GM23248 (cell line): ENCODE results near the gene ARHGAP10. TPM values are rescaled to one million over a fixed set of nuclear protein-coding genes. Genes with fewer than 3 reads are reported as not detected.

Source experiments
- DNase-seq: peaks from one replicate; pipeline ENCODE4 v3.0.0-alpha.2; 2015
- H2AFZ ChIP-seq: fragments of 200-600 bp; sonication (generic); 2 replicates; pipeline ENCODE4 v1.6.1; 2016; ENCODE audit warnings: antibody characterized with exemption
- H3F3A ChIP-seq: fragments of 200-600 bp; sonication (generic); 2 replicates; pipeline ENCODE4 v1.6.1; 2016; ENCODE audit warnings: mild to moderate bottlenecking, antibody characterized with exemption, mixed run types; ENCODE audit not compliant: insufficient read depth
- H3K27ac ChIP-seq: fragments of 200-600 bp; sonication (generic); 2 replicates; pipeline ENCODE4 v1.5.1; 2016; ENCODE audit warnings: mild to moderate bottlenecking
- H3K27me3 ChIP-seq: fragments of 200-600 bp; sonication (generic); replicated peaks from 2 replicates; pipeline ENCODE4 v1.6.1; 2016; ENCODE audit warnings: mild to moderate bottlenecking; ENCODE audit not compliant: insufficient read depth
- H3K36me3 ChIP-seq: fragments of 200-600 bp; sonication (generic); 2 replicates; pipeline ENCODE4 v1.6.1; 2016; ENCODE audit warnings: low read depth, mild to moderate bottlenecking
- H3K4me1 ChIP-seq: fragments of 200-600 bp; sonication (generic); 2 replicates; pipeline ENCODE4 v1.6.1; 2016; ENCODE audit warnings: mild to moderate bottlenecking; ENCODE audit not compliant: insufficient read depth
- H3K4me2 ChIP-seq: fragments of 200-600 bp; sonication (generic); one replicate; pipeline ENCODE4 v1.6.1; 2016; ENCODE audit warnings: mild to moderate bottlenecking; ENCODE audit not compliant: unreplicated experiment
- H3K4me3 ChIP-seq: fragments of 200-600 bp; sonication (generic); 2 replicates; pipeline ENCODE4 v1.5.1; 2016; ENCODE audit warnings: mild to moderate bottlenecking
- H3K79me2 ChIP-seq: fragments of 200-600 bp; sonication (generic); 2 replicates; pipeline ENCODE4 v1.6.1; 2016; ENCODE audit warnings: mild to moderate bottlenecking; ENCODE audit not compliant: insufficient read depth
- H3K9ac ChIP-seq: fragments of 200-600 bp; sonication (generic); 2 replicates; pipeline ENCODE4 v1.6.1; 2016; ENCODE audit warnings: mild to moderate bottlenecking
- H3K9me2 ChIP-seq: fragments of 200-600 bp; sonication (generic); 2 replicates; pipeline ENCODE4 v1.6.1; 2016; ENCODE audit warnings: mixed run types, mild to moderate bottlenecking, moderate library complexity; ENCODE audit not compliant: insufficient read depth
- H3K9me3 ChIP-seq: fragments of 200-600 bp; sonication (generic); one replicate; pipeline ENCODE4 v1.6.1; 2017; ENCODE audit warnings: low read depth
- H4K20me1 ChIP-seq: fragments of 200-600 bp; sonication (generic); 2 replicates; pipeline ENCODE4 v1.6.0; 2016; ENCODE audit not compliant: insufficient read depth
- EZH2 ChIP-seq: fragments of 200-600 bp; sonication (generic); IDR thresholded peaks from 2 replicates; pipeline ENCODE4 v1.6.1; 2018; ENCODE audit warnings: antibody characterized with exemption, mild to moderate bottlenecking; ENCODE audit not compliant: insufficient read depth, poor library complexity, severe bottlenecking
- EZH2phosphoT487 ChIP-seq: fragments of 200-600 bp; sonication (generic); IDR thresholded peaks from 2 replicates; pipeline ENCODE4 v1.6.1; 2018; ENCODE audit warnings: antibody characterized with exemption, moderate library complexity, mild to moderate bottlenecking, low read depth; ENCODE audit not compliant: insufficient read depth
- WGBS, 2 experiments: methylation state at CpG; one replicate each; pipeline ENCODE4 v1.1.6; 2015 to 2017; ENCODE audit warnings: low lambda C conversion rate in 2 of 2, low coverage in 1 of 2; ENCODE audit errors: missing lambda C conversion rate in 2 of 2; 5-methylcytosine and 5-hydroxymethylcytosine counted together
- in situ Hi-C: fragments of 300-500 bp; cut with MboI; formaldehyde crosslinking; loops from 2 replicates; pipeline ENCODE4 v1.15.0; 2020
- polyA plus RNA-seq: library from polyadenylated mRNA; unstranded; fragments of >200 nt; fragmentation: Nextera tagmentation; extraction: Ambion mirVana; gene quantifications from 2 replicates; pipeline ENCODE4 v1.2.1, GENCODE V29; 2016
- total RNA-seq: library from RNA; depleted of rRNA; stranded (reverse); fragments of >200 nt; shearing (Covaris generic); gene quantifications from 2 replicates; pipeline ENCODE4 v1.2.3, GENCODE V29; 2014

ARHGAP10 gene
- total and polyA plus RNA-seq, 2 experiments from 2014 or later, result 19.5 to 24.8 TPM

DNA sequence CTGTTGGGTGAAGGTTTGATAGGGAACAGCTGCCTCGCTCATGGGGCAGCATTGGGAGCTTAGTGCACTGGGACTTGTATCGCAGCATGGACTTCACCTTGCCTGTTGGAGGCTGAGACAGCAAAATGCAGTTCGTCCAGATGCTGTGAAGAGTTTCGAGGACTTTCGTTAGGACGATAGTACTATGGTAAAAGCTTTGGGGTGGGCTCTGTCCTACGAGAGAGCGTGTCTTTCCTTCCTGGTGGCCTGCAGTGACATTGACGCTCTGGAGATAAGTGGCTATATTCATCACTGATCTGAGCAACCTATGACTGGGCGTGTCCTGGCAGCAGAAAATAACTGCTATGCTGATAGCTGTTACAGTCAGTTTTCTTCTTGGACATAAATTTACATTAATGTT, 44.8 kb downstream of the ARHGAP10 start:
- Histone ChIP-seq H4K20me1 (peaks cover 7% of the 10 kb centered on the region; the same call in 1 of the 2 replicates), H3K27ac (no peak overlapping the region), H3K27me3 (no peaks in the 10 kb centered on the region), H3K4me2 (no peak overlapping the region), H3K79me2 (peaks cover 86% of the 10 kb centered on the region), H3F3A (peaks cover 37% of the 10 kb centered on the region), H3K4me3 (no peak overlapping the region), H3K9ac (no peak overlapping the region), H3K9me3 (no peaks in the 10 kb centered on the region), H3K36me3 (no peaks in the 10 kb centered on the region), H3K9me2 (no peaks in the 10 kb centered on the region), H3K4me1 (peaks cover 33% of the 10 kb centered on the region), H2AFZ (no peak overlapping the region)
- in situ Hi-C loops, result no loop called here
- no peak for TF ChIP-seq EZH2phosphoT487
- DNase-seq, result no peak
- 97 to 99% methylated on average over 10 of the region's 10 CpGs for WGBS, 2 experiments

DNA sequence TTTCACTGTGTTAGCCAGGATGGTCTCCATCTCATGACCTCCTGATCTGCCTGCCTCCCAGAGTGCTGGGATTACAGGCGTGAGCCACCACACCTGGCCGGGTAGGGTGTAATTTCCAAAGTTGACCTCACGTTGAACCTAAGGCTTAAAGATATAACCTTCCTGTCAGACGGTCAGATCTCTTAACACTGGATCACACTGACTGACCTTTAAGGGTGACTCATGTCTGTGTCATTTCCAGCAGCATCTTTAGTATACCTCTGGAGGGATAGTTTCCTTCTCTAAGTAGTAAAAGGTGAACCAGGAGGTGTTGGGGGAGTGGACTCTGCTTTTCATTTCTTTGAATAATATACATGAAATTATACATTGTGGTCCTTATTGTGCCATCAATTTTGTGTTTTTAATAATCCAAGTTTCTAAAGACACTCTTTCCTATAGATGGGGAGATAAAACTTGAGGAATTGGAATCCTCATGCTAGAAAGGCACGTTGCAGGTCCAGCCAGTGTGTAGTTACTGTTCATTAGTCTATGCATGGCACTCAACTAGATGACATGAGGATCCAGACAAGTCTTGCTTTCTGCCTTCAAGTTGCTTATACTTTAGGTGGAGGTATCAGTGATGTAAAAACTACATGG, 45.7 kb downstream of the ARHGAP10 start:
- peaks cover 90% of the 10 kb centered on the region for H3K79me2 ChIP-seq
- in situ Hi-C loops, result no loop called here
- H3F3A ChIP-seq, result peaks cover 37% of the 10 kb centered on the region
- no peak overlapping the region for H2AFZ ChIP-seq
- peak; percentile 45 for DNase-seq
- WGBS, 2 experiments, result 62 to 67% methylated on average over 5 of the region's 5 CpGs
- no peaks in the 10 kb centered on the region for H3K9me2 ChIP-seq
- H4K20me1 ChIP-seq, result peaks cover 12% of the 10 kb centered on the region; the same call in 1 of the 2 replicates
- H3K27me3 ChIP-seq, result no peaks in the 10 kb centered on the region
- peaks cover 32% of the 10 kb centered on the region for H3K4me1 ChIP-seq
- H3K4me3 ChIP-seq, result no peak overlapping the region
- TF ChIP-seq EZH2phosphoT487 (no peak), EZH2 (no peak)
- H3K9me3 ChIP-seq, result no peaks in the 10 kb centered on the region
- no peaks in the 10 kb centered on the region for H3K36me3 ChIP-seq
- H3K27ac ChIP-seq, result no peak overlapping the region
- no peak overlapping the region for H3K9ac ChIP-seq
- no peak overlapping the region for H3K4me2 ChIP-seq

DNA sequence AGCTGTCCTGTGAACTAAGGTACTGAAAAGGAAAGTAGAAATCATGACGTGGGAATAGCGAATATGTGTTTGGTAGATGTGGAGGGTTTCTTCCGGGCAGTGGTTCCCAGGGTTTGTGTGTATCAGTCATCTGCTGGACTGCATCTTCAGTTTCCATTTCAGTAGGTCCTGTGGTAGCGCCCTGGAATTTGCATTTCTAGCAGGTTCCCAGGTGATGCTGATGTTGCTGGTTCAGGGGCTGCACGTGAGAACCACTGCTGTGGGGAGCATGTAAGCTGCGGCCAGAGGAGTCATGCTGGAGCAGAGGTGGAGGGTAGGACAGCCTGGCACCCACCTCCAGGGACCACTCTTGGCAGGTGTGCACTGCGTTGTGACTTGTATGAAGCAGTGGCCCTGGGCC, 47.1 kb downstream of the ARHGAP10 start:
- H3K4me1 ChIP-seq, result peaks cover 19% of the 10 kb centered on the region
- H3K79me2 ChIP-seq, result peaks cover 87% of the 10 kb centered on the region
- TF ChIP-seq EZH2phosphoT487 (no peak), EZH2 (no peak)
- H3K4me3 ChIP-seq, result no peak overlapping the region
- H3F3A ChIP-seq, result peaks cover 23% of the 10 kb centered on the region
- H3K27ac ChIP-seq, result no peak overlapping the region
- 98 to 99% methylated on average over 7 of the region's 7 CpGs for WGBS, 2 experiments
- H3K36me3 ChIP-seq, result no peaks in the 10 kb centered on the region
- H2AFZ ChIP-seq, result no peak overlapping the region
- no peak for DNase-seq
- peaks cover 12% of the 10 kb centered on the region; the same call in 1 of the 2 replicates for H4K20me1 ChIP-seq
- H3K9me2 ChIP-seq, result no peaks in the 10 kb centered on the region
- no peak overlapping the region for H3K4me2 ChIP-seq
- H3K9me3 ChIP-seq, result no peaks in the 10 kb centered on the region
- in situ Hi-C loops, result no loop called here
- no peak overlapping the region for H3K9ac ChIP-seq
- H3K27me3 ChIP-seq, result no peaks in the 10 kb centered on the region

GRCh38 chr4:147779451-147779850, 47.6 kb downstream of the ARHGAP10 start:
- Histone ChIP-seq H3K36me3 (no peaks in the 10 kb centered on the region), H3F3A (peaks cover 18% of the 10 kb centered on the region), H3K79me2 (peaks cover 82% of the 10 kb centered on the region), H3K9me3 (no peaks in the 10 kb centered on the region), H3K27ac (no peak overlapping the region), H3K9me2 (no peaks in the 10 kb centered on the region), H3K4me3 (no peak overlapping the region), H4K20me1 (peaks cover 12% of the 10 kb centered on the region; the same call in 1 of the 2 replicates), H2AFZ (no peak overlapping the region), H3K9ac (no peak overlapping the region), H3K27me3 (no peaks in the 10 kb centered on the region), H3K4me2 (no peak overlapping the region), H3K4me1 (peaks cover 17% of the 10 kb centered on the region)
- in situ Hi-C loops, result no loop called here
- TF ChIP-seq EZH2phosphoT487, result no peak
- TF ChIP-seq EZH2, result no peak
- no peak for DNase-seq

DNA sequence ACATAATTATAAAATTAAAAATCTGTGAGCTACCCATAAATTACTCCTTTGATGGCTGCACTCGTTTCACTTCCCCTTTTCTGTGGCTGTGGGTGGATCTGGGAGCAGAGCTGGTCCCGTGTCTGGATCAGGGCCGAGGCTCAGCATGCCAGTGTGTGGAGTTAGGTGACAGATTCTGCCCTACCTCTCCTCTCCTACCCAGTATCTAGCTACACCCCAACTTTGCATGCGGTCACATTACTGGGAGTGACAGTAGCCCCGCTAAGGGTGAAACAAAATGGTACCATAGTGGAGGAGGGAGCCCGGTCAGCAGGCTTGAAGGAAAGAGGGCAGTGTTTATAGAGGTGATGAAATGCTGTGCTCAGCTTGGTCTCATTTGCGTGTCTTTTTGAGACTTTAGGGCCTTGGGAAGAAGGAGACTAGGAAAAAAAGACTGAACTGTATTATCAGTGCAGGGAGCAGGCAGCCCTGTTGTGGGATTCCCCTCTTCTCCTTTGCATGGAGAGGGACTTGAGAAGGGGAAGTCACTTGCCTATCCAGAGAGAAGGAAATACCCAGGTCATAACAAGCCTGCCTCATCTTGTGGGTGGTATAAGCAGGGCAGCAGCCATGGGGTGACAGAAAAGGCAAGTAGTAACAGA, 48.4 kb downstream of the ARHGAP10 start:
- H2AFZ ChIP-seq, result no peak overlapping the region
- H3K79me2 ChIP-seq, result peaks cover 78% of the 10 kb centered on the region
- no peak for TF ChIP-seq EZH2
- TF ChIP-seq EZH2phosphoT487, result no peak
- 74 to 80% methylated on average over 7 of the region's 7 CpGs for WGBS, 2 experiments
- H3K9me3 ChIP-seq, result no peaks in the 10 kb centered on the region
- no peak overlapping the region for H3K27ac ChIP-seq
- no peaks in the 10 kb centered on the region for H3K9me2 ChIP-seq
- H3K27me3 ChIP-seq, result no peaks in the 10 kb centered on the region
- H3K4me1 ChIP-seq, result peaks cover 17% of the 10 kb centered on the region
- H3F3A ChIP-seq, result peaks cover 13% of the 10 kb centered on the region; the same call in 1 of the 2 replicates
- DNase-seq, result no peak
- no peak overlapping the region for H3K4me2 ChIP-seq
- in situ Hi-C loops, result no loop called here
- no peak overlapping the region for H3K9ac ChIP-seq
- H3K4me3 ChIP-seq, result no peak overlapping the region
- H3K36me3 ChIP-seq, result no peaks in the 10 kb centered on the region
- peaks cover 12% of the 10 kb centered on the region; the same call in 1 of the 2 replicates for H4K20me1 ChIP-seq
